NOMO-1 treated with DMSO at 0.1 percent for 48 hours (cell line): ENCODE results near the gene ZDHHC19.
"Not testable (repeated sequence)": the region's sequence is repeated elsewhere in the genome, so short reads cannot be mapped to it uniquely, and the experiment has no call there.

Experiments used
- DNase-seq: peaks from one replicate; lab custom pipeline; 2025; ENCODE audit not compliant: unreplicated experiment; lab: John Stamatoyannopoulos, UW

The ZDHHC19 gene

DNA sequence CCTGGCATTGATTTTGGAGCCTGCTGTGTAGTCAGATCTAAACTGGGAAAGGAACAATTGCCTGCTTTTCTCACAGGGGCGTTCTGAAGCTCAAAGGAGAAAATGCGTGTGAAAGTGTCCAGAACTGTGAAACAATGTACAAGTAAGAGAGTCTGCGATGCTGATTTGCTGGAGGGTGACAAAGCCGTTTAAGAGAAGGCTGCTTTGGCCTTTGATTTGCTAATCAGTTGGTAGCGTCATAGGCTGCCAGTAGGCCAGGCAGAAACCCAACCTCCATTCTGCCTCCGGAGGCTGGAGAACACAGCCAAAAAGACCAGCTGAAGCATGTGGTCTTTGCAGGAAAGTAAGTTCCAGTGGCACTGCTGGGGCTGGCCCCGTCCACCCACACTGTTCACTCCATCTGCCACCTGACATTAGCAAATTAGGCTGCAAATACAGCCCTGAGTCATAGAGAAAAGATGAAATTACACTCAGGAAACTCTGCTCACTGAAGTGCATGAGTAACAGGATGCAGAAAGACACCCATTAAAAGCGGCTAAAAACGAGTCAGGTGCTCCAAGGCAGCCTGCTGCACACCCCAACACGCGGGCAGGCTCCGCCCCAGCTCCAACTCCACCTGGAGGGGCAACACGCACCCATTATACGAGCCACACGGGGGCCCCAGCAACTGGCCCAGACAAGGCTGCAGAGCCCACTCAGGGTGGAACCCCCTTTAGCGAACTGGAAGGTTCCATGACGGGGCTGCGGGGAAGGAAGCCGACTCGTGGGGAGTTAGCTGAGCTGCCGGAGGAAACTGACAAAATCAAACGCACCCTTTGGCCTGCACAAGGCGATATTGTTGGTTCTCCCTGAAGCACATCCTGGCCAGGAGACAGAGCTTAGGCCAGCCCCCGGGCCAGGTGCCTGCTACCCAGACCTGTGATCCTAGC lies 31.6 kb downstream of the ZDHHC19 start:
- DNase-seq = peak; percentile 87

DNA sequence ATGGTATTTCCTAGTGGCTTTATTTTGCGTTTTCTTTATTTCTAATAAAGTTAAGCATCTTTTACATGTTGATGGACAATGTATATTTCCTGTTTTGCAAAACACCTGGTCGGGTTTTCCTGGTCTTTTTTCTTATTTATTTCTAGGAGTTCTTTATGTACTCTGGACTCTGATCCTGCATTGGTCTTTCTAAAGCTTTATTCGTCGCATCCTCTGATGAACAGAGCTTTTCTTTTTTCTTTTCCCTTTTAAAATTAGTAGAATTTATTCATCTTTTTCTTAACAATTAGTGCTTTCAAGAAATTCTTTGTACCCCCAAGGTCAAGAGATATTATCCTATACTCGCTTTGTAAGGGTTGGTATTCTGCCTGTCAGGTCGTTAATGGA lies 32.2 kb downstream of the ZDHHC19 start:
- DNase-seq = no peak

DNA sequence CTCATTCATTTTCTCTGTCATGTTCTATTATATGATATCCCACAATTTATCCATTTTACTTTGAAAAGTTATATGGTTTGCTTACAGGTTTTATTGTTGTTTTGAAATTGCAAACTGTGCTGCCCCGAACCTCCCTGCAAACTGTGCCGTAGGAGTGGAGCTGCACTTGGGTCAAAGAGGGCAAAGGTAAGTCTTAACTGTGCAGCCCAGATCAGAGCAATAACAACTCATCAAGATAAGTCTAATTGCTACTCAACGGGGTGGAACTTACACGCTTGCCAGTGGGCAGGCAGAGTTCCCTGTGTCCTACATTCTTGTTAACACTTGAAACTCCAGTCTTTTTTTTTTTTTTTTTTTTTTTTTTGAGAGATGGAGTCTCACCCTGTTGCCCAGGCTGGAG lies 33.2 kb downstream of the ZDHHC19 start:
- DNase-seq = no peak

DNA sequence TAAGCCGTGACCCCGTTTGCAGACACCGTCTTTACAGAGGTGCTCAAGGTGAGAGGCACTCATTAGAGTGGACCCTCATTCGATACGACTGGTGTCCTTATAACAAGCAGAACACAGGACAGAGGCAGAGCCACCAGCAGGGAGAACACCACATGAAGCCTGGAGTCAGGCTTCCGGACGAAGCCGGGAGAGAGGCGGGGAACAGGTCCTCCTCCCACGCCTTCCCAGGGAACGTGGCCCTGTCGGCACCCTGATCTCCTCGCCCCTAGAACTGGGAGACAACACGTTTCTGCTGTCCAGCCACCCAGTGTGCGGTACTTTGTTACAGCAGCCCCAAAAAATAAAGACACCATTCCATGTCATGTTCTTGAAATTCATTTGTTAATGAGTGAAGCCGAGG lies 33.6 kb downstream of the ZDHHC19 start:
- no peak for DNase-seq

DNA sequence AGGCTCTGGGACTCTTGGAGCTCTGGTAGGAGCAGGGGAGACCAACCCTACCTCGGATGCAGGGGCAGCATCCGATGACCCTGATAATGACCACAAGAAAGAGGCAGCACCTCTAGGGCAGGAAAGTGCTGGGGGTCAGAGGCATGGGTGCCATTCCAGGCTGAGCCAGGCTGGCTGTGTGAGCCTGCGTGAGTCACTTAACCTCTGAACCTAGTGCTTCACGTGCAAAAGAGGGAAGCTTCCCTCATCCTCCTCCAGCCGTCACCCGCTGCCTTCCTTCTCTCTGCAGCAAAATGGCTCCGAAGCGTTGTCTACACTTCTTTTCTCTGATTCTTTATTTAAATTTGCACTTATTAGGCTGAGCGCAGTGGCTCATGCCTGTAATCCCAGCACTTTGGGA lies 35.5 kb downstream of the ZDHHC19 start:
- no peak for DNase-seq

DNA sequence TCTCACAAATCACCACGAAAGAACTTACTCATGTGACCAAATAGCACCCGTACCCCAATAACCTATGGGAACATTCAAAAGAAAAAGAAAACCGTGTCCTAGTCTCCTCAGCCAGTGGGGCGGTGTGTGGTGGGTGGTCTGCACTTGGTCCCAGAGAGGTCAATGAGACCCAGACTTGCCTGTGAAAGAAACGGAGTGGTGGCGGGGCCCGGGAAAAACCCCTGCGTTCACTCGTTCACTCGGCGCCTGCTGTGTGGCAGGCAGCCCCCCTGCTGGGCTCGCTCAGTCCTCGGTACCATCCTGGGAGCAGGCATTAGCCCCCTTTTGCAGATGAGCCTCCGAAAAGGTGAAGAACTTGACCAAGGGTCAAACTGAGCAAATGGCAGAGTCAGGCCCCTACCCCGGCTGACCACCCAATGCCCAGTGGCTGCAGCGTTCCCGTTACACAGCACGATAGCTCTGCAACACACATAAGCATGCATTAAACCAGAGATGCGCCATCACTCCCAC lies 36.0 kb downstream of the ZDHHC19 start:
- no peak for DNase-seq

DNA sequence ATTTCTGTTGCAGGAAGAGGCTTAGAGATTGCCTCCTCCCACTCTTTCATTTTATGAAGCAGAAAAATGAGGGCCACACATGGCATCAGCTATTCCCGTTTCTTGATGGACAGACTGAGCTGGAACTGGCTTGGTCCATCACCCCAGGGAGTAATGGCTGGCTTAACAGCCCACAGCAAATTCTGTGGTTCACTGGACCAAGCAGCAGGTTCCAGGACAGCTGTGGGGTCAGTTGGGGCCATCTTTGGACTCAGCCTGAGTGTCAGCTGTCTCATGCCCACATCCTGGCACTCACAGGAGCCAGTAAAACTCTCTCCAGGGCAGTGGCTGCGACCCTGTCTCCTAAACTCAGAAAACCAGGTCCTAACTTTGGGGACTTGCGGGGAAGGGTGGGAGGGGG lies 36.5 kb downstream of the ZDHHC19 start:
- DNase-seq = no peak

DNA sequence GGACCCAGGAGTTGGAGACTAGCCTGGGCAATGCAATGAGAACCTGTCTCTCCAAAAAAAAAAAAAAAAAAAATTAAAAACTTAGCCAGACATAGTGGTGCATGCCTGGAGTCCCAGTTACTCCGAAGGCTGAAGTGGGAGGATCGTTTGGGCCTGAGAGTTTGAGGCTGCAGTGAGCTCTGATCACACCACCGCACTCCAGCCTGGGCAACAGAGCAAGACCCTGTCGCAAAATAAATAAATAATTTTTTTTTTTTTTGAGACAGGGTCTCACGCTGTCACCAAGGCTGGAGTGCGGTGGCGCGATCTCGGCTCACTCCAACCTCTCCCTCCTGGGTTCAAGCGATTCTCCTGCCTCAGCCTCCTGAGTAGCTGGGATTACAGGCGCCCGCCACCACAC lies 40.9 kb downstream of the ZDHHC19 start:
- not testable (repeated sequence) for DNase-seq

DNA sequence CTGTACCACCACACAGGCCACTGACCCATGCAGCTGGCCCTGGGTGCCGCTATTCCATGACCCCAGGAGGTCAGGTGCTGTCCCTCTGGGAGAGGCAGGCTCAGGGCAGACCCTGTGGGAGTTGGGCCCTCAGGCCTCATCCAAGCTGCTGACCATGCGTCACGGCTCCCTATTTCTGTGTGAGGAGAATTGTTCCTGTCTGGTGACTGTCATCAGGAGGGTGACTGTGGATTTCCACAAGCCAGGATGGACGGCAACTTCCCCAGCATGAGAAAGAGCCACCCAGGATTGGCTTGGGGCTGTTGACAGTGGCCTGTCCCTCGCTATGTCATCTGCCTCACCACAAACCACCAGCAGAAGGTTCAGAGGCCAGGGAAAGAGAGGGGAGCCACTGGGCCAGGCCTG lies 41.4 kb downstream of the ZDHHC19 start:
- DNase-seq = no peak

DNA sequence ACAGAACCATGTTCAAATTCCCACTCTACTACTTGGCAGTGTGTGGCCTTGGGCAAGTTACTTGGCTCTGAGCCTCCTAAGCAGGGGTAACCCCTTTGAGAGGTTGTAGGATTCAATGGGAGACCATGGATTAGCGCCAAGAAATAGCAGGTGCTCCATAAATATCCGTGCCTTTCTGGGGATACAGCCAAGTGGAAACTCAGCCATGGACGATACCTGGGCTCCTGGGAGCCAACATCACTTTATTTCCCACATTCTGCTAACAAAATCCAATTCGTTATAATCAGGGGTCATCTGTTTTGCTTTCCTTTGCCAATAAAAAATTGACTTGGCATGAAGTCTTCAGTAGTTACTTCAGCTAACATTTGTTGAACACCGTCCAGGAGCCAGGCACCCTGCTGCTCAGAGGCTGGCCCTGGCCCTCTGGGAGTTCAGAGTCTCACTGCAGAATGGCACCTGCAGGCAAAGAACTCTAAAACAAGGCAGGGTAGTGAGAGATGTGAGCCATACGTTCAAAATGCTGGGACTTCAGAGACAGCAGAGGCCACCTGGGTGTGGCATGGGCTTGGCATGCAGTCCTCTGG lies 42.3 kb downstream of the ZDHHC19 start:
- DNase-seq = no peak

DNA sequence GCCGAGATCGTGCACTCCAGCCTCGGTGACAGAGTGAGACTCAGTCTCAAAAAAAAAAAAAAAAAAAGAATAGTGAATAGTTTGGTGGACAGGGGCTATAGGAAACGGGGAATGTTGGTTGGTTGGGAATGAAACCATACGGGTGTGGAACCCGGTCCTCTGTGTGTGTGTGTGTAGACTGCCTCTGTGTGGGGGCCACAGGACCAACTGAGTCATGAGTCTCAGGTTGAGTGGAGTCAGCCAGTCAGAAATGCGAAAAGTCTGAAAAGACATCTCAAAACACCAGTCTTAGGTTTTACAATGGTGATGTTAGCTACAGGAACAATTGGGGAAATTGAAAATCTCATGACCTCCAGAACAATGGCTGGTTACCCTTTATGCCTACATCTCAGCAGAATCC lies 44.5 kb downstream of the ZDHHC19 start:
- no peak for DNase-seq

DNA sequence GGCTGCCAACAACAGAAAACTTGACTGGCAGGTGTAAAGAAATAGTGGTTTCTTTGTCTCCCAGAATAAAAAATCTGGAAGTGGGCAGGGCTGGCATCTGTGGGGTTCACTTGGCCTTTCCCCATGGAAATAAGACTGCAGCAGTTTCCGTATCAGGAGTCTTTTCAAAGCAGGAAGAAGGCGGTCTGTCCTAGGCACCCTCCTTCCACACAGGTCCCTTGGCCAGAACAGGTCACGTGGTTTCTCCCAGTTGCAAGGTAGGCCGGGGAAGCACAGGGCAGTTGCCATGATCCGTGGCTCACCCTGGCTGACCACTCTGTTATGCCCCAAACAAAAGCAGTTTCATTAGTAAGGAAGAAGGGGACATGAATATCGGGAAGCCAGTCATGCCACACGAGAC lies 45.4 kb downstream of the ZDHHC19 start:
- no peak for DNase-seq

DNA sequence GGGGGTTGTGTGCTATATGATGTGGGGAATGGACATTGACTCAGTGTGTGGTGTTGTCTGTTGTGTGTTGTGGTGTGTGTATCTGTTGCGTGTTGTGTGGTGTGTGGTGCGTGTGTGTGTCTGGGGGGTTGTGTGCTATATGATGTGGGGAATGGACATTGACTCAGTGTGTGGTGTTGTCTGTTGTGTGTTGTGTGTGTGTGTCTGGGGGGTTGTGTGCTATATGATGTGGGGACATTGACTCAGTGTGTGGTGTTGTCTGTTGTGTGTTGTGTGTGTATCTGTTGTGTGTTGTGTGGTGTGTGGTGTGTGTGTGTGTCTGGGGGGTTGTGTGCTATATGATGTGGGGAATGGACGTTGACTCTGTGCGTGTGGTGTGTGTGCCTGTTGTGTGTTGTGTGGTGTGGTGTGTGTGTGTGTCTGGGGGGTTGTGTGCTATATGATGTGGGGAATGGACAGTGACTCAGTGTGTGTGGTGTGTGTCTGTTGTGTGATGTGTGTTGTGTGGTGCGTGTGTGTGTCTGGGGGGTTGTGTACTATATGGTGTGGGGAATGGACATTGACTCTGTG lies 46.1 kb downstream of the ZDHHC19 start:
- not testable (repeated sequence) for DNase-seq

DNA sequence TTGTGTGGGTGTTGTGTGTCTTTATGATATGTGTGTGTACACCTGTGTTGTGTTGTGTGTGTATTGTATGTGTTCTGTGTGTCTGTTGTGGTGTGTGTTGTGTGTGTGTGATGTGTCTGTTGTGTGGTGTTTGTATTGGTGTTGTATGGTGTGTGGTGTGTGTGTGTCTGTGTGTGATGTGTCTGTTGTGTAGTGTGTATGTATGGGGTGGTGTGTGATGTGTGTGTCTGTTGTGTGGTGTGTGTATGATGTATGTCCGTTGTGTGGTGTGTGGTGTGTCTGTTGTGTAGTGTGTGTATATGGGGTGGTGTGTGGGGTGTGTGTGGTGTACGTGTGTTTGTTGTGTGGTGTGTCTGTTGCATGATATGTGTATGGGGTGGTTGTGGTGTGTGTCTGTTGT lies 46.6 kb downstream of the ZDHHC19 start:
- DNase-seq = no peak

DNA sequence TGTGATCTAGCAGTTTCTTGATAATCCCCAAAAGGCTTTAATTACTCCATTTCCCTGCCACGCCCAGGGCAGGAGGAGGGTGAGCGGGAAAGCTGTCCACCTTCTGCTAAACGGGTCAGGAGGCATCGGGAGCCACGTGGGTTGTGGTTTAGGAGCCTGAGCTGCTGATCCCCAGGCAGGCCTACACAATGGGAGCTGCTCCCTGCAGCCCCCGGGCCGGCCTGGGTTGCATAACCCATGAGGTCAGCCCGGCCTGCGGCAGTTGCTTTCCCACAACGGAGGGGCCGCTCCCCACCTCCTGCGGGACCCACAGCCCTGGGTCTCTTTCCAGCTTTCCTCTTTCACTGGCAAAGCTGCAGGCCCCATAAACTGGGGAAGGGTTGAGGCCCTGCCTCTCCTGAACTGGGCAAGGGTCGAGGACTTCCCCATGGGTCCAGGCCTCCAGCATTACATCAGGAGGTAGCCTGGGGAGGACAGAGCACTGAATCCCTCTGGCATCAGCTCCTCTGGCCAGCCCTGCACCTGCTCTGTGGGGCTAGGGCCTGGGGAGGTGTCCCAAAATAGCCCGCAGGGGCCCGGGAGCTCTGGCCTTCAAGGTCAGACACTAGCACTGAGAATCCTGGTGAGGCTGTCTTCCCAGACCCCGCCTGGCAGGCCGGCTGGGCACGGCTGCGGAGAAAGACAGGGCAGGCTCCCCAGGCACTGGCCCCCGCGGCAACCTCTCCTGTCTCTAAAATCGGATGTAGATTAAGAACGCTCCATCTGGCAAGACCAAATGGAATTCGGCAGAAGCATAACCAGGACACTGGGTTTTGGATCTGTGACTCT lies 47.3 kb downstream of the ZDHHC19 start:
- DNase-seq = peak; percentile 56

DNA sequence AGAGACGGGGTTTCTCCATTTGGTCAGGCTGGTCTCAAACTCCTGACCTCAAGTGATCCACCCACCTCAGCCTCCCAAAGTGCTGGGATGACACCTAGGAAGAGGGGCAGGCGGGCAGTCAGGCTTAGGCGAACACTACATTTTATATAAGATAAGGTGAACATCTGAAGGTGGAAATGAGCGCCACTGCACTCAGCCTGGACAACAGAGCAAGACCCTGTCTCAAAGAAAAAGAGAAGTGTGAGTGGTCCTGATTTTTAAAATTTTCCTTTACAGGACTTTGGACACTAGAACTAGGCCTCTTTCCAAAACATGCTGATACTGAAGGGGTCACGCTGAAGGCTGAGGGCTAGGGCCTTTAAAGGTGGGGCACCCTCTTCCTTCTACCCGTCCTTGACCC lies 48.0 kb downstream of the ZDHHC19 start:
- no peak for DNase-seq

DNA sequence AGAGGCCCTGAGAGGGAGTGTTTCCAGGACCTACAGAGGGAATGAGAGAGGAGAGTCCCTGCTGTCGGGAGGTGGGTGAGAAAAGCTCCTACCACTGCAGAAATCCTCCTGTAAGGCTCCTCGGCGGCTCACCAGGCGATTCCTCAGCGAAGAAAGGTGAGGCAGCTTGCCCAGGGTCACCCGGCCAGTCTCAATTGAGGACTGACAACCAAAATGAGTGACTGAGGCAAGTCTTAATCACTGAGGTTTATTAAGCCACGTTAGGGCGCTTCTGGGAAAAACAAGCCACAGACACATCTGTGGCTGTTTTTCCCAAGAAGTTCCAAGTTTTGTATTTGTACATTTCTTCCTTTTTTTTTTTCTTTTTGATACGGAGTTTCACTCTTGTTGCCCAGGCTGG lies 48.5 kb downstream of the ZDHHC19 start:
- DNase-seq = no peak

DNA sequence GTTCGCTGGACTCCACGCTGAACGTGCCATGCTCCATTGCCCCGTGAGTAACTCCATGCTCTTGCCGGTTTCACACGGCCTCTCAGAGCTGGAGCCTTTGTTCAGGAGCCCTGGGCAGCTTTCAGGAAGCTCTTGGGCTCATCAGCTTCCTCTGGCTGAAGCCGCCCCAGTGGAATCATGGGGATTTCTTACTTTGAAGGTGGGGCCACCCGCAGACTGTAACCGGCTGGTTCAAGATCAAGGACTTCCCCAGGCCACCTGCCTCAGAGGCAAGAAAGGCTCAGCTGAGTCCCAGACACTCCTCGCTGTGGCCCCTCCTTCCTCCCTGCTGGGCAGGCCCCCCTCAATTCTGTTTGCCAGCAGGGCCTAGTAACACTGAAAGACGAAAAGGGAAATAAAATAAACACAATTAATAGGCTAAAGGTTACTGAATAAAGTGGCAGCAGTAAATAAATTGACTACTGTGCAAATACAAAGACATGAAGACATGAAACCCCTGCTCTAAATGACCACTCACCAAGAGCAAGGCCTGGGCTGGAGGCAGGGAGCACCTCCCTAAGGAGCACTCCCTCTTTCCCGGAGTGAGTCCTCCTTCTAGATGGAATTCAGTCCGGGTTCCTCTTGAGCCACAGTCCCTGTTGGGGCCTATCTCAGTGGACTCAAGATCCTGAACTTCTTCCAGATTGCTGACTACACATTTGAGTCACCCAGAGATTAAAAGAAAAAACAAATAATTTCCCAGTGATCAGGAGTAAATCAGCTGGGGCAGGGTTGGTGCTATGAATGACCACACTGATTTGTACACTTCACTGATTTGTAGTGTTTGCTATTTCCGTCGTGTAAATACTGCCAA lies 51.0 kb downstream of the ZDHHC19 start:
- peak; percentile 82 for DNase-seq

DNA sequence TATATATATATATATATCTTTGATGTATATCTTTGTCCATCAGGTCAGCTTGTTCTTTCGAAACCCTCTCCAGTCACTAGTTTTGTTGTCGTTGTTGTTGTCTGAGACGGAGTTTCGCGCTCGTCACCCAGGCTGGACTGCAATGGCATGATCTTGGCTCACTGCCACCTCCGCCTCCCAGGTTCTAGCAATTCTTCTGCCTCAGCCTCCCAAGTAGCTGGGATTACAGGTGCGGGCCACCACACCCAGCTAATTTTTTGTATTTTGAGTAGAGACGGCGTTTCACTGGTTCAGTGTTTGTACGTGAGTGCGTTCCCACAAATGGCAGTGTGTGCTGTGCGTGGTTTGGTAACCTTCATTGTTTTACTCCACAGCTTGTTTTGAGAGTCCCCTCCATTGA lies 51.7 kb downstream of the ZDHHC19 start:
- no peak for DNase-seq

DNA sequence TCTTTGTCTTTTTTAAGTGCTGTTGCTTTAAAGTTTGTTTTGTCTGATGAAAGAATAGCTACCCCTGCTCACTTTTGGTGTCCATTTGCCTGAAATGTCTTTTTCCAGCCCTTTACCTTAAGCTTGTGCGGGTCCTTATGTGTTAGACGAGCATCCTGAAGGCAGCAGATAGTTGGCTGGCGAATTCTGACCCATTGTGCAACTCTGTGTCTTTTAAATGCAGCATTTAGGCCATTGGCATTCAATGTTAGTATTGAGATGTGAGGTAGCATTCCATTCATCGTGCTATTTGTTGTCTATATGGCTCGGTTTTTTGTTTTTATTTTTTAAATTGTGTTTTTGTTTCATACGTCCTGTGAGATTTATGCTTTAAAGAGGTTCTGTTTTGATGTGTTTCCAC lies 55.0 kb downstream of the ZDHHC19 start:
- DNase-seq = no peak
